Measurements from ENCODE around the gene BTBD17. TPM values are rescaled to one million over a fixed set of nuclear protein-coding genes. Genes with fewer than 3 reads are reported as not detected.

The BTBD17 gene
- total and polyA plus RNA-seq, 10 of the 15 experiments (the other 5 are each of a cell fraction or from before 2014, with no cell fraction given), result not detected

GRCh38 chr17:74379495-74380085 lies 17.9 kb upstream of the BTBD17 start (continued):
- TF ChIP-seq EGR1 (IDR thresholded peaks at IDR 0.05; ENCODE audit: borderline replicate concordance in 1 of 2, low read depth in 2 of 2, low read length in 2 of 2) (peak in 1 of 2 experiments; percentile 33; a peak in 1 of 3 replicates), CREB1 (IDR thresholded peaks at IDR 0.05; ENCODE audit: low read depth) (no peak), ZNF384 (IDR thresholded peaks at IDR 0.05; ENCODE audit: borderline replicate concordance, low read depth, low read length) (no peak), SIX5 (IDR thresholded peaks at IDR 0.05; ENCODE audit: low read depth, low read length, severe bottlenecking) (no peak), SREBF1 (IDR thresholded peaks at IDR 0.05; ENCODE audit: low read length) (no peak), PKNOX1 (IDR thresholded peaks at IDR 0.05) (no peak), HCFC1 (IDR thresholded peaks at IDR 0.05; ENCODE audit: low read length) (0 out of 2 replicates have a peak, but pooled peaks have one; percentile 15), ASH2L (IDR thresholded peaks at IDR 0.05; ENCODE audit: borderline replicate concordance, low read depth) (no peak), SMARCA5 (IDR thresholded peaks at IDR 0.05) (peak; percentile 49; the same call in 1 of the 2 replicates), CUX1 (IDR thresholded peaks at IDR 0.05; ENCODE audit: insufficient replicate concordance, low read depth, low read length) (no peak), TBL1XR1 (IDR thresholded peaks at IDR 0.05; ENCODE audit: low read depth, low read length) (no peak), RELA (IDR thresholded peaks at IDR 0.05; ENCODE audit: borderline replicate concordance, partially characterized antibody) (no peak), SMAD1 (IDR thresholded peaks at IDR 0.05; ENCODE audit: low read depth, partially characterized antibody) (no peak), CHD2 (IDR thresholded peaks at IDR 0.05; ENCODE audit: borderline replicate concordance, low read depth, low read length) (0 out of 2 replicates have a peak, but pooled peaks have one; percentile 29), NFYB (IDR thresholded peaks at IDR 0.05; ENCODE audit: insufficient read depth, low read depth, low read length) (no peak), ZNF217 (IDR thresholded peaks at IDR 0.05) (no peak), ZNF24 (IDR thresholded peaks at IDR 0.05) (no peak), TCF3 (IDR thresholded peaks at IDR 0.05; ENCODE audit: borderline replicate concordance, insufficient read depth, low read depth, low read length) (no peak), JUND (IDR thresholded peaks at IDR 0.05; ENCODE audit: low read depth, low read length) (no peak), MTA2 (IDR thresholded peaks at IDR 0.05; ENCODE audit: low read depth) (no peak), EP300 (IDR thresholded peaks at IDR 0.05; ENCODE audit: borderline replicate concordance in 1 of 2, control insufficient read depth in 1 of 2, low read depth in 2 of 2, low read length in 2 of 2) (no peak)
- TF ChIP-seq, protein P1, sequence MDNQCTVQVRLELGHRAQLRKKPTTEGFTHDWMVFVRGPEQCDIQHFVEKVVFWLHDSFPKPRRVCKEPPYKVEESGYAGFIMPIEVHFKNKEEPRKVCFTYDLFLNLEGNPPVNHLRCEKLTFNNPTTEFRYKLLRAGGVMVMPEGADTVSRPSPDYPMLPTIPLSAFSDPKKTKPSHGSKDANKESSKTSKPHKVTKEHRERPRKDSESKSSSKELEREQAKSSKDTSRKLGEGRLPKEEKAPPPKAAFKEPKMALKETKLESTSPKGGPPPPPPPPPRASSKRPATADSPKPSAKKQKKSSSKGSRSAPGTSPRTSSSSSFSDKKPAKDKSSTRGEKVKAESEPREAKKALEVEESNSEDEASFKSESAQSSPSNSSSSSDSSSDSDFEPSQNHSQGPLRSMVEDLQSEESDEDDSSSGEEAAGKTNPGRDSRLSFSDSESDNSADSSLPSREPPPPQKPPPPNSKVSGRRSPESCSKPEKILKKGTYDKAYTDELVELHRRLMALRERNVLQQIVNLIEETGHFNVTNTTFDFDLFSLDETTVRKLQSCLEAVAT (IDR thresholded peaks at IDR 0.05), result no peak
- TF ChIP-seq, protein P2, sequence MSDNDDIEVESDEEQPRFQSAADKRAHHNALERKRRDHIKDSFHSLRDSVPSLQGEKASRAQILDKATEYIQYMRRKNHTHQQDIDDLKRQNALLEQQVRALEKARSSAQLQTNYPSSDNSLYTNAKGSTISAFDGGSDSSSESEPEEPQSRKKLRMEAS (IDR thresholded peaks at IDR 0.05; ENCODE audit: low read depth, low read length), result no peak

Data from GM12878 (cell line).